ENCODE data around the gene POC1B. TPM values are rescaled to one million over a fixed set of nuclear protein-coding genes. Genes with fewer than 3 reads are reported as not detected.
A peak's percentile ranks its signal among the peaks of the same experiment; 100 is the strongest.

The POC1B gene
- total RNA-seq, 8 experiments from 2014 or later = 6.3 to 22.3 (median 9.7) TPM

DNA sequence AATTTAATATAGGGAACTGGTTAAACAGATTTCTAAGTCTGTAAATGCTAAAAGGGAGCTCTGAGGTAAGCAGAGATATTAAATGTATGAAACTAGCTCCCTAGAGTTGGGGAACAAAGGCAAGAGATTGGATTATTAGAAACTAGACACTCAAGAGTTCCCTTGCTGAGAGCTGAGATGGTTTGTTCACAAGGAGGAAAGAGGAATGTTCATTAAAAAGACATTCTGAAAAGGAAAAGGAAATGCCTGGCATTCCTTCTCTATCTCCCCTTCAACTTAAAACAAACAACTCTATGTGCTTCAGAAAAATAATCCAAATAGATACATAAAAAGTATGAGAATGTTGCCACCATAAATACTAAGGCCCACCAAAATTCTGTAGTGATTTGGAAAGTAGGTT lies 74.9 kb downstream of the POC1B start:
- Histone ChIP-seq H3K4me3 (no peak overlapping the region), H3K27ac (no peak overlapping the region), H3K4me1 (replicated peaks in 1 of 2) (peaks cover 3 to 6% of the 10 kb centered on the region in 2 donors)
- peak in 1 of 8 experiments; percentile 39 for ATAC-seq (replicated peaks in 6 of 8)
- in situ Hi-C loops (cut with MboI; ENCODE audit: low pct_unique_long_range_greater_than_20kb in 2 of 9, low sequenced_read_pairs in 9 of 9, unreplicated experiment in 9 of 9) = loop anchor here in 6 of 9 experiments (10.0 to 25.0 kb wide), 4 partner anchors 96 to 439 kb away; partner anchors contain the start of gene DUSP6 (in 1 of the 6)

DNA sequence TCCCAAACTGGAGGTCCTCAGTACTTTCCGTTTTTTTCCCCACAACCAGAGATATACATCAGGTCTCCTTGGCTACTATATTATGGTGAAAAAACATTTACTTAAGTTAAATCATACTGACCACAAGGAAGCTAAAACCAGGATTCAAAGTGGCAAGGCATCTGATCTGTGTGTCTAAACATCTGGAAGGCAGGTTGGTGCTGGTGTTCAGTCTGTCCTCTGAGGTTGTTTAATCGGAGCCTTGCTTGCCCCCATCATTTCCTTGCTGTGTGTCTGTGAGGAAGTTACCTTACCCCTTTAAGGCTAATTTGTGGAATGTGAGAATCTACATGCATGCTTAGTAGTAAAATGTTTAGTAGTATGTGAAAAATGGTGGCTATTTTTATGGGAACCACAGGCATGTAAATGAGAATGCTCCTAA lies 76.9 kb downstream of the POC1B start:
- H3K4me3 ChIP-seq = no peak overlapping the region
- no peak overlapping the region for H3K27ac ChIP-seq
- 80 to 100% (median 93%) methylated on average over 1 to 2 of the region's 2 CpGs; no CpG with 5 or more reads in 4 of the 10 experiments for WGBS, 10 experiments
- in situ Hi-C loops (cut with MboI; ENCODE audit: low pct_unique_long_range_greater_than_20kb in 2 of 9, low sequenced_read_pairs in 9 of 9, unreplicated experiment in 9 of 9) = no loop called here
- H3K4me1 ChIP-seq (replicated peaks in 1 of 2) = peaks cover 0 to 6% of the 10 kb centered on the region in 2 donors
- peak in 1 of 8 experiments; percentile 25 for ATAC-seq (replicated peaks in 6 of 8)

DNA sequence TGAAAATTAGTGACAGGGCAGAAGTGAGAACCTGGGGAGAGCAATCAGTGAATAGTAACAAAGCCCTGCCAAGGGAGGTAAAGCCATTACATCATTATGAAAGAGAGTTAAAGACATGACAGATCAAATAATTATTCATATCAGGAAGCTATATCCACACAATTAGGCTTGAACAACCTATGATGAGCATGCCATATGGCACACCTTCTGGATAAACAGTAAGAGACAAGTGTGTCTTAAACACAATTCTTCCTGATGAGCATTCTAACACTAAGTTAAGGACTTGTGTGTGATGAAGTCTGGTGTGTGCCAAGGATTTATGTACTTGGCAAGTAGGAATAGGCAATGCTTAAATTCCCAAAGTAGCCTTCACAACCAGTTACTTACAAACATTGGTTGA lies 77.3 kb downstream of the POC1B start:
- no peak for ATAC-seq (replicated peaks in 6 of 8)
- no peak overlapping the region for H3K4me3 ChIP-seq
- no peak overlapping the region for H3K27ac ChIP-seq
- in situ Hi-C loops (cut with MboI; ENCODE audit: low pct_unique_long_range_greater_than_20kb in 2 of 9, low sequenced_read_pairs in 9 of 9, unreplicated experiment in 9 of 9) = no loop called here
- H3K4me1 ChIP-seq (replicated peaks in 1 of 2) = peaks cover 0 to 6% of the 10 kb centered on the region in 2 donors

DNA sequence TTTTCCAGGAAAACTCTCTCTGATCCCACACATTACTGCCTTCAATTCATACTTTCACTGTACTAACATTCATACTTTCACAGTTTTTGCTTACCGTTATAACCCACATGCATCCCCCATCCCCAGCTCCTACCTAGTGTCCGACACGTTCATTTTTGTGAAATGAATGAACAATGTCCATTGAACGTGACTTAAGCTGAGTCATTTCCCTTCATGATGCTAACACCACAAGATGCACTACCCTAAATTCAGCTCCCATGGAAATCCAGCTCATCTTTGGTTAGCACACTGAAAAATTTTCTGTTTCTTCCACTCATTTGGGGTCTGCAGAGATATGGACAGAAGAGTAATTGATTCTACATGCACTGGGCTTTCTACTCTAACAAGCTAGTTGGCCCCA lies 85.9 kb downstream of the POC1B start:
- WGBS, 10 experiments = 38 to 100% (median 100%) methylated on average over 1 to 4 of the region's 4 CpGs; no CpG with 5 or more reads in 1 of the 10 experiments
- H3K27ac ChIP-seq = no peak overlapping the region
- H3K4me1 ChIP-seq (replicated peaks in 1 of 2) = no peaks in the 10 kb centered on the region
- in situ Hi-C loops (cut with MboI; ENCODE audit: low pct_unique_long_range_greater_than_20kb in 2 of 9, low sequenced_read_pairs in 9 of 9, unreplicated experiment in 9 of 9) = no loop called here
- no peak overlapping the region for H3K4me3 ChIP-seq
- no peak for ATAC-seq (replicated peaks in 6 of 8)

DNA sequence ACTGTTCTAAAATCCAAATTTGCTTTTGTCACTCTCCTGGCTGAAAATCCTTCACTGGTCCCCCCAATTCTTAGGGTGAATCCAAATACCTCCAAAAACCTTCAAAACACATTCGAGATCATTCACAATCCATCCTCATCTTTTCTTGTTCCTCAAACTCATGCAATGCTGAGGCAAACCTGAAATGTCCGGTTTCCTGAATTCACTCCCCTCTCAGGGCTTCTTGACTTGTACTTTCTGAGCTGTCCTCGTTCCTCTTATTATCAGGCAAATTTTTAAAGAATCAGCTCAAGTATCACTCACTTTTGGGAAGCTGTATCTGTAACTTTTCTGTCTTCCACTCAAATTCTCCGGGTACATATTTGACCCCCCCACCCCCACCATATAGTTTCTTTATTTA lies 88.6 kb downstream of the POC1B start:
- H3K27ac ChIP-seq = no peak overlapping the region
- WGBS, 10 experiments = 81 to 100% (median 93%) methylated on average over 2 to 4 of the region's 4 CpGs; no CpG with 5 or more reads in 1 of the 10 experiments
- H3K4me1 ChIP-seq (replicated peaks in 1 of 2) = no peaks in the 10 kb centered on the region
- no peak for ATAC-seq (replicated peaks in 6 of 8)
- in situ Hi-C loops (cut with MboI; ENCODE audit: low pct_unique_long_range_greater_than_20kb in 2 of 9, low sequenced_read_pairs in 9 of 9, unreplicated experiment in 9 of 9) = no loop called here
- no peak overlapping the region for H3K4me3 ChIP-seq

DNA sequence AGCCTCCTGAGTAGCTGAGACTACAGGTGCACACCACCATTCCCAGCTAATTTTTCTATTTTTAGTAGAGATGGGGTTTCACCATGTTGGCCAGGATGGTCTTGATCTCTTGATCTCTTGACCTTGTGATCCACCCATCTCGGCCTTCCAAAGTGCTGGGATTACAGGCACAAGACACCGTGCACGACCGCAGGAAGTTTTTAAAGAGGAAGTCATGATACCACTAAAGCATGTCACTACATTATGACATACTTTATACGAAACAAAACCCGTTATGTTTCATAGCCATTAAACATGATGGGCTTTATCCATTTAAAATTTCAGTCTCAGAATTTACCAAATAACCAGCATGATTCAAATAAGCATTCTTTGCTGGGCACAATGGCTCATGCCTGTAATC lies 89.8 kb downstream of the POC1B start:
- no peaks in the 10 kb centered on the region for H3K4me1 ChIP-seq (replicated peaks in 1 of 2)
- in situ Hi-C loops (cut with MboI; ENCODE audit: low pct_unique_long_range_greater_than_20kb in 2 of 9, low sequenced_read_pairs in 9 of 9, unreplicated experiment in 9 of 9) = no loop called here
- H3K27ac ChIP-seq = no peak overlapping the region
- 80 to 100% (median 97%) methylated on average over 1 to 6 of the region's 6 CpGs; no CpG with 5 or more reads in 3 of the 10 experiments for WGBS, 10 experiments
- H3K4me3 ChIP-seq = no peak overlapping the region
- ATAC-seq (replicated peaks in 6 of 8) = no peak

DNA sequence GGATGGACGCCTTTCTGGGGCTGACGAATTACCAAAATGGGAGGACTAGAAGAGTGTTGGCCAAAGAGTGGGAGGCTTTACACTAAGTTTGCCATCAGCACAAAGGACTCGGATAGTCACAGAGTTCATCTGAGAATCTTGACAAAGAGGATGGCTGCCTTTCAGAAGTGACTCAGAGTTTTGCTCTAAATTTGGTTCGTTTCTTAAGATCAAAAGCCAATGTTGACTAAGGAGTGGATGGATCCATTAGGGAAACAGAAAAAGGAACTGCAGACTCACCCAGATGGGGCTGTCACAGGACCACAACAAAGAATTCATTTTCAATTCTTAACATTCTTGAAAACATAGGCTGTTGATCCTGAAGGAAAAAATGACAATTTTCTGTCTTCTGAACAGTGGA lies 92.2 kb downstream of the POC1B start:
- 23 to 100% (median 79%) methylated on average over 1 to 4 of the region's 4 CpGs; no CpG with 5 or more reads in 1 of the 10 experiments for WGBS, 10 experiments
- no peaks in the 10 kb centered on the region for H3K4me1 ChIP-seq (replicated peaks in 1 of 2)
- ATAC-seq (replicated peaks in 6 of 8) = no peak

DNA sequence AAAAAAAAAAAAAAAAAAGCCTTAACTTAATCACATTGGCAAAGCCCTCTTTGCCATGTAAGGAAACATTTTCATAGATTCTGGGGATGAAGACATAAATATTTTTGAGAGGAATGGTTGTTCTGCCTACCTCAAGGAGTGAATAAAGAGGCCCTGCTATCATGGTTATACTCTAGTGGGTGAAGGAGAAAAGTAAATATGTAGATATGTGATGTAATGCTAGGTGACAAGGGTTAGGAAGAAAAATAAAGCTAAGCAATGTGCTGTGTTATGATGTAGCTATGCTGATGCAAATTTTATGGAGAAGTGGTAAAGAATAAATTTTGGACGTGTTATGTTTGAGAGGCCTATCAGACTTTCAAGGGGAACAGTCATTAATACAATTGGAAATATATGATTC lies 93.5 kb downstream of the POC1B start:
- in situ Hi-C loops (cut with MboI; ENCODE audit: low pct_unique_long_range_greater_than_20kb in 2 of 9, low sequenced_read_pairs in 9 of 9, unreplicated experiment in 9 of 9) = no loop called here
- ATAC-seq (replicated peaks in 6 of 8) = no peak
- Histone ChIP-seq H3K27ac (no peak overlapping the region), H3K4me3 (no peak overlapping the region), H3K4me1 (replicated peaks in 1 of 2) (no peaks in the 10 kb centered on the region)
- WGBS, 10 experiments = 80 to 100% (median 88%) methylated on average over 1 of the region's 1 CpG; no CpG with 5 or more reads in 2 of the 10 experiments

More for the DNA sequence above, 92.2 kb downstream of the POC1B start:
- in situ Hi-C loops (cut with MboI; ENCODE audit: low pct_unique_long_range_greater_than_20kb in 2 of 9, low sequenced_read_pairs in 9 of 9, unreplicated experiment in 9 of 9) = no loop called here
- Histone ChIP-seq H3K4me3 (no peak overlapping the region), H3K27ac (no peak overlapping the region)

DNA sequence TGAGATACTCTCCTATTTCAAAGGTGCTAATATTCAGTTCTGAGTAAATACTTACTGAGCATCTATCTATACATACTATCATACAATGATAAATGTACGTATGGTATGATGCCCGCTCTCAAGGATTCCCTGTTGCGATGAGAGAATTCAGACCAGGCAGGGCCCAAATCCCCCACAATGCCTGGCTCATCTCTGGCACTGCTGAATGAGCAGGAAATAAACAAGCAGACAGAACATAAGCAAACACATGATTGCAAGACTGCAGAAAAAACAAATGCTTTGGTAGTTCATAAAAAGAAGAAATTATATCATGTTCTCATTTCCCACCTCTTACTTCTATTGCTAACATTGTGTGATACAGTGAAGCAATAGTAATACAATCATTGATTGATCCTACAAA lies 96.3 kb downstream of the POC1B start:
- Histone ChIP-seq H3K4me1 (replicated peaks in 1 of 2) (no peaks in the 10 kb centered on the region), H3K27ac (no peak overlapping the region), H3K4me3 (no peak overlapping the region)
- 88 to 100% (median 96%) methylated on average over 1 to 3 of the region's 3 CpGs; no CpG with 5 or more reads in 1 of the 10 experiments for WGBS, 10 experiments
- no peak for ATAC-seq (replicated peaks in 6 of 8)
- in situ Hi-C loops (cut with MboI; ENCODE audit: low pct_unique_long_range_greater_than_20kb in 2 of 9, low sequenced_read_pairs in 9 of 9, unreplicated experiment in 9 of 9) = no loop called here

DNA sequence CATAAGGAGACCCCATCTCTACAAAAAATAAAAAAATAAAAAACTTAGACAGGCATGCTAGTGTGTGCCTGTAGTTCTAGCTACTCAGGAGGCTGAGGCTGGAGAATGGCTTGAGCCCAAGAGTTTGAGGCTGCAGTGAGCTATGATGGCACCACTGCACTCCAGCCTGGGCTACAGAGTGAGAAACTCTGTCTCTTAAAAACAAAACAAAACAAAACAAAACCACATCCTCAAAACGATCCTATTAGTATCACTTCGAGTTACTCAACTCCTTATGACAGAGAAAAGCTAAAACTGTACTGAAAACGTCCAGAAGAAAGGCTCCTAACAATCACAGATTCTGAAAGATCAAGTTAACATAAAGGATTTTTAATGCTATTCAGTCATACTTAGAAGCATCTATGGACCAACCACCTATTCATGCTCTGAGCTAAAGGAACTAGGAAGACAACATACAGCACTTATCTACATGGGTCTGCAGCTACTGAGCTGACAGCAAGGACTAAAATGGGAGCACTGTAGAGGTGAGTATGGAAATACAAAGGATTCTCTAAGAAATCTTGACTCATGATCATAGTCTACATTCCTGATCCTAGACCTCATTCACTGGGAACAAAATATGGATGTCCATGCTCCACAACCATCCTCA lies 98.2 kb downstream of the POC1B start:
- no peak overlapping the region for H3K4me3 ChIP-seq
- no peak overlapping the region for H3K27ac ChIP-seq
- H3K4me1 ChIP-seq (replicated peaks in 1 of 2) = no peaks in the 10 kb centered on the region
- in situ Hi-C loops (cut with MboI; ENCODE audit: low pct_unique_long_range_greater_than_20kb in 2 of 9, low sequenced_read_pairs in 9 of 9, unreplicated experiment in 9 of 9) = no loop called here
- 0 to 91% (median 54%) methylated on average over 1 to 3 of the region's 3 CpGs; no CpG with 5 or more reads in 2 of the 10 experiments for WGBS, 10 experiments
- no peak for ATAC-seq (replicated peaks in 6 of 8)

DNA sequence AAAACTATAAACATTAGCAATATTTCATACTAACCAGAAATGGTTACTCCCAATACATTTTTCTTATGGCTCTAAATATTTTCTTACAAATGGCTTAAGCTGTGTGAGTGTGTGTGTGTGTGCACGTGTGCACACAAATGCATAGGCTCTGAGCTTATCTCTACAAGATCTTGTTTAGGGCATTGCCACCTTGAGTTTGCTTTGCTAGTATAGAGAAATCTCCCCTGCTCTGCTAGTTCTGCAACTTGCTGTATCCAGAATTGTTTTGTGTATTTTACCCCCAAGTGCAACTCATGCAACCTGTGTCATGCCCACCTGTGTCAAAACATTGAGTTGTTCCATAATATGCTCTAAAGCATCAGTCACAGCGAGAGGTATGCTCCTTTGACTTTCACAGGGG lies 101.0 kb downstream of the POC1B start:
- H3K4me1 ChIP-seq (replicated peaks in 1 of 2) = no peaks in the 10 kb centered on the region
- in situ Hi-C loops (cut with MboI; ENCODE audit: low pct_unique_long_range_greater_than_20kb in 2 of 9, low sequenced_read_pairs in 9 of 9, unreplicated experiment in 9 of 9) = no loop called here
- H3K4me3 ChIP-seq = no peak overlapping the region
- H3K27ac ChIP-seq = no peak overlapping the region
- no peak for ATAC-seq (replicated peaks in 6 of 8)
- WGBS, 10 experiments = 80 to 100% (median 100%) methylated on average over 1 to 2 of the region's 2 CpGs; no CpG with 5 or more reads in 1 of the 10 experiments

DNA sequence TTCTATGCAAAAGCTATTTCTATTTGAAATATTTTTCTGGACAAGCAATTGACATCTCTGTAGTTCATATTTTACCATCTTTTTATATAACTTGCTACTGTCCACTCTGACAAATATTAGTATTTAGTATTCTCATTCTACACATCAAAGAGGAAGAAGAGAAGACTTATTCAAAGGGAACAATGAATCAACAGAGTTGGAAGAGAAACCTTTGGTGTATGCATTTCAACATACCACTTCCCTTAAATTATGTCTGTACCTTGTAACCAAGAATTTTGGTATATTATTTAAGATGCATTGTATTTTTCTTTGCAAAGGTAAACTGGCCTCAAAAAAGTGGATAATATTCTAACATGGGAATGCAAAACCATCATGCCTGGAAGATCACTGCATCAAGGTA lies 101.5 kb downstream of the POC1B start:
- H3K4me3 ChIP-seq = no peak overlapping the region
- H3K4me1 ChIP-seq (replicated peaks in 1 of 2) = no peaks in the 10 kb centered on the region
- H3K27ac ChIP-seq = no peak overlapping the region
- ATAC-seq (replicated peaks in 6 of 8) = no peak
- in situ Hi-C loops (cut with MboI; ENCODE audit: low pct_unique_long_range_greater_than_20kb in 2 of 9, low sequenced_read_pairs in 9 of 9, unreplicated experiment in 9 of 9) = no loop called here

DNA sequence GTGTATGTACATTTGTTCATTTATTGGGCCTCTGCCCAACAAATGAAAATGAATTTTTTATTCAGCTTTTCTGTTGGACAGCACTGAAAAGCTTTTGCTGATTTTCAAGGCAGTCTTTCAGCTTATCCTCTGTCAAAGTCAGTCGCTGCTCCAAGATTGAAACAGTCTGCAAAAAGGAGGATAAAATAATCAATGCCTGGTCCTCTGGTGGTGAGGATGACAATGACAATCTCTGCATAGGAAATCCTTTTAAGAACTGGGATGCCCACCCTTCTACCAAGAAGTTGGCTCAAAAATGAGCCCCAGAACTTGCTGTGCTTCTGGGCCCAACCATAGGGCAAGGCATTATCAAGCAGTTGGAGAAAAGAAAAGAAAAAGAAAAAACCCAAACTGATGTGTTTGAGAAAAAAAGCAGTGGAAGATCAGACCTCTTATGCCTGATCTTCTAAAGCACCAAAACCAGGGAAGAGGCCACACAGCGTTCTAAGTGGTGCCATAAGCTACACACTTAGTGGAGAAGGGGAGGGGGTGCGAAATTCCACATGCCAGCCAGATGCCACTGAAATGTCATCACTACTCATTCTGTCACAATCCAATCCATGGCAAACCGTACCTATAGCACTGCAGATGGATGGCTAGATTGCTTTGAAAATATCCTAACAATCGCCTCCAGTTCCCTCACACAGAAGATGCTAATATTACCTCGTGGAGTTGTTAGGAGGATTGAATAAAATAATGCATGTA lies 104.6 kb downstream of the POC1B start:
- Histone ChIP-seq H3K4me1 (replicated peaks in 1 of 2) (no peaks in the 10 kb centered on the region), H3K27ac (no peak overlapping the region), H3K4me3 (no peak overlapping the region)
- peak in 3 of 8 experiments; percentile 23 to 43 (median 30) for ATAC-seq (replicated peaks in 6 of 8)
- in situ Hi-C loops (cut with MboI; ENCODE audit: low pct_unique_long_range_greater_than_20kb in 2 of 9, low sequenced_read_pairs in 9 of 9, unreplicated experiment in 9 of 9) = no loop called here
- 60 to 100% (median 88%) methylated on average over 1 to 5 of the region's 6 CpGs for WGBS, 10 experiments

All from motor neuron (in vitro differentiated cells).